Measurements from ENCODE around the gene OR4K1.

The OR4K1 gene

GRCh38 chr14:19974844-19975243, 44.1 kb downstream of the OR4K1 start:
- no peak for TF ChIP-seq GATA1 (IDR thresholded peaks at IDR 0.05; ENCODE audit: low read depth, low read length)

DNA sequence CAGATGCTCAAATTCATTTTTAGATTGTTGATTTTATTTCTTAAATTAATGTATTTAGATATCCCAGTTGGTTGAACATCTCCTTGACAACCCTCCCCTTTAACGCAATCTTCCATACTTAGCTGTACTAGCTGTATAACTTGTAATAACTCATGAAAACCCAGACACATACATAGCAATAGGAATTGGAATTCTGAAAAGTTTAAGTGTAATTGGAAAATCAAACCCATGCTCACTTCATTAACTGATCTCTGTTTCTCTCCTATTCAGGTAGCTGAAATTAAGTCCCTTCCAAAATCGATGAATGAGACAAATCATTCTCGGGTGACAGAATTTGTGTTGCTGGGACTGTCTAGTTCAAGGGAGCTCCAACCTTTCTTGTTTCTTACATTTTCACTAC, 44.6 kb downstream of the OR4K1 start, which contains the start of gene OR4K15:
Gene OR4K15, plus strand, starts transcription at position 301 of the 400 bp plus-strand sequence. Its CDS starts 0 bp downstream, at position 301.
- TF ChIP-seq POLR2A (IDR thresholded peaks at IDR 0.05; ENCODE audit: low read length) (no peak), GATA1 (IDR thresholded peaks at IDR 0.05; ENCODE audit: low read depth, low read length) (no peak)

More at GRCh38 chr14:19974844-19975243, 44.1 kb downstream of the OR4K1 start:
- DNase-seq = no peak

More for the DNA sequence above, 44.6 kb downstream of the OR4K1 start, which contains the start of gene OR4K15:
- DNase-seq = no peak

Data from erythroblast (primary cell).